ENCODE measurements around the gene LTO1.

DNA sequence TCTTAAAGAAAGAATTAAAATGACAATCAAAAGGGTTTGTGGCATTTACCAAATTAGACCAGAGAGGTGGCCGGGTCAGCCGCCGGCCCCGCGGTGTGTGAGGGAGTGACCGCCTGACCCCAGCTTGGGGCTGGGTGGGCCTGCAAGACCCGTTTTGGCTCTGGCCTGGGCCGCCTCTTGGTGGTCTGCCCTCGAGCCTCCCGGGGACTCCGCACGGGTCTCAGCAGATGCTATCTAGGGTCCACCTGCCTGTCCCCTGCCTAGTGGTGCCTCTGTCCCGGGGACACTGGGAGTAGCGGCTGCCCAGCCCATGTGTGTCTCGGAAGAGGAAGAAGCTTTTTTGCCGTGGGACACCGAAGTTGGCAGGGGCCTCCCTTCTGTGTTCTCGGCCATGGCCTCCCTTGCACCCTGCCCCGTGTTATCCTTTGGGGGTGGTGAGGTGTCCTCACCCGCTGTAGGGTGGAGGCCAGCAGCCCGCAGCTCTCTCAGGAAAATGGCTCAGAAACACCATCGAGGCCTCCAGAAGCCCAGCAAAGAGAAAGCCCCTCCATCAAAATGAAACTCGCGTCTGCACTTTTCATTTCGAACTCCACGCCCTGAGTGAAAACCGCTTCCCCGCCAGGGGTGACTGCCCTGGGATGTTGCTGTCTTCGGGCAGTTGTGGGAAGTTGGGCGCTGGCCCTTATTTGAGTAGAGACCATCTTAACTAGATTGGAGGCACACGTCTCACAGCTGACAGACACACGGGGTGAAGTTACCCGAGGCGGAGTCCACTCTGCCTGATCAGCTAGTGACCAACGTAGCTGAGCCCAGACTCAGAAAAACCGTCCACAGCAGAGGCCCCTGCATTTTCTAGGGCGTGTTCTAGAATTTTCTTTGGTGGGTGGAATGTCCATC lies 26.2 kb downstream of the LTO1 start:
- TF ChIP-seq CTCF (IDR thresholded peaks at IDR 0.05; ENCODE audit: insufficient read depth, low read depth, low read length) (no peak), EZH2 (IDR thresholded peaks at IDR 0.05; ENCODE audit: insufficient read depth, low read length) (no peak)
